Vagina (tissue), 2 donors: ENCODE measurements around the gene AZI2.

Experiments used
- POLR2A ChIP-seq, 2 donors: fragments of 450-650 bp; IDR thresholded peaks; one replicate each; pipeline ENCODE4 v1.6.1; 2017; ENCODE audit warnings: antibody characterized with exemption in 2 of 2, mild to moderate bottlenecking in 2 of 2, moderate library complexity in 2 of 2
- TF ChIP-seq, protein P1 (sequence below), 3 experiments: fragments of 450-650 bp in 2 of 3; fragments of 200-600 bp in 1 of 3; sonication (generic) in 1 of 3; IDR thresholded peaks; one replicate each; pipeline ENCODE4 v1.5.1; 2017 to 2019; ENCODE audit warnings: antibody characterized with exemption in 3 of 3, mild to moderate bottlenecking in 2 of 3, moderate library complexity in 2 of 3

DNA sequence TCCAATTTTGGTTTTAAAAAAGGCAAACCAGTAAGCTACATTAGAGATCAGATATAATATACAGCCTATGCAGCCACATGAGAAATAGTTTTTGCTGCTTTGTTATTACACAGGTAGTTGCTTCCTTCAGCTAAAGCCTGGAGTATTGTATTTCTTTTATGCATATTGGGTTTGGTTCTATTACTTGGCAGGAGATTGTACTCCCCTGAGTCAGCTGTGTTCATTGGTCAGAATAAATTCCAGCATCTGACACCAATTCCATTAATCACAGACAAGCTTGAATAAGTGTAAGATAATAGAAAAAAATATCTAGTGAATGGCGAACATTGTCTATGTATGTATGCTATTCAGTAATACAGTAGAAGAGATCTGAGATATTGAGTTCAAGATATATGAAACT, 26.2 kb downstream of the AZI2 start:
- TF ChIP-seq, protein P1, sequence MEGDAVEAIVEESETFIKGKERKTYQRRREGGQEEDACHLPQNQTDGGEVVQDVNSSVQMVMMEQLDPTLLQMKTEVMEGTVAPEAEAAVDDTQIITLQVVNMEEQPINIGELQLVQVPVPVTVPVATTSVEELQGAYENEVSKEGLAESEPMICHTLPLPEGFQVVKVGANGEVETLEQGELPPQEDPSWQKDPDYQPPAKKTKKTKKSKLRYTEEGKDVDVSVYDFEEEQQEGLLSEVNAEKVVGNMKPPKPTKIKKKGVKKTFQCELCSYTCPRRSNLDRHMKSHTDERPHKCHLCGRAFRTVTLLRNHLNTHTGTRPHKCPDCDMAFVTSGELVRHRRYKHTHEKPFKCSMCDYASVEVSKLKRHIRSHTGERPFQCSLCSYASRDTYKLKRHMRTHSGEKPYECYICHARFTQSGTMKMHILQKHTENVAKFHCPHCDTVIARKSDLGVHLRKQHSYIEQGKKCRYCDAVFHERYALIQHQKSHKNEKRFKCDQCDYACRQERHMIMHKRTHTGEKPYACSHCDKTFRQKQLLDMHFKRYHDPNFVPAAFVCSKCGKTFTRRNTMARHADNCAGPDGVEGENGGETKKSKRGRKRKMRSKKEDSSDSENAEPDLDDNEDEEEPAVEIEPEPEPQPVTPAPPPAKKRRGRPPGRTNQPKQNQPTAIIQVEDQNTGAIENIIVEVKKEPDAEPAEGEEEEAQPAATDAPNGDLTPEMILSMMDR (IDR thresholded peaks at IDR 0.05) = no peak
- no peak for TF ChIP-seq POLR2A (IDR thresholded peaks at IDR 0.05)
